ENCODE results near the gene SPEG.

- no peak for TF ChIP-seq CTCF (conservative IDR thresholded peaks at IDR 0.05; ENCODE audit: low read depth, low read length)
- TF ChIP-seq EZH2 (IDR thresholded peaks at IDR 0.05; ENCODE audit: low read length, unreplicated experiment): no peak
- no peak for TF ChIP-seq EZH2phosphoT487 (IDR thresholded peaks at IDR 0.05; ENCODE audit: borderline replicate concordance, low read length)
Observed at GRCh38 chr2:219439506-219439905, 4.9 kb downstream of the SPEG start.

Data from PC-3 (cell line).